Measurements from ENCODE around the gene GTSF1L.

The GTSF1L gene

GRCh38 chr20:43746344-43747137, 19.7 kb upstream of the GTSF1L start:
- no peak for DNase-seq (ENCODE audit: low read depth in 2 of 2)

DNA sequence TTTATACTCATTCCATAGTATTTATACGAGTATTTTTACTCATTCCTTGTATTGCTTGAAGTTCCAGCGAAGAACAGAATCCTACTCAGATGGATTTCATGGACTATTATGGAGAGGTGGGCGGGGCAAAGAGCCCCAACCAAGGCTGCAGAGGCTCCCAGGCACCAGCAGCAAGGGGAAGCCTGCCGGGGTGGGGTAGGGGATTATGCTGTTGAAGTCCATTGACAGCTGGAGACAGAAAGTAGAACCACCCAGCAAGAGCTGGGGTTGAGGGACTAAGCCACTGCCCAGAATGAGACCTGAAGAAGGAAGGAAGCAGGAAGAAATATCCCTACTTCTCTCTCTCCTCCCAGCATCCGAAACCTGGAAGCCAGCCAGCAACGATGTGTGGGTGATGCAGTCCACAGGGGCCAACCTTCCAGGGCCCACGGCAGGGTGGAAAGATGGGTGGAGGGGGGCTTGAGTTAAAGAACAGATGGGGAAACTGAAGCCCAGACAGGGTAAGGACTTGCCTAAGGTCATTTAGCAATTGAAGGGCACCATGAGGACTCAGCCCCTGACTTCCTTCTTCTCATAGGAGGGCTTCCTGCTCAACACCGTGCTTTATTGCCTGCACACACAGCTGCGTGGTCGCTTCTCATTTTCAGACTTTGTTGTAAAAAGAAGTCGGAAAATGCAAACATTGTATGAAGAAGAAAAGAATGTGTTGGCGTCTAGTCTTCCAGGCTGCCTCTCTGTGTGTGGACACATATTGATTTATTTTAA, 18.3 kb upstream of the GTSF1L start:
- DNase-seq (ENCODE audit: low read depth in 2 of 2) = no peak

DNA sequence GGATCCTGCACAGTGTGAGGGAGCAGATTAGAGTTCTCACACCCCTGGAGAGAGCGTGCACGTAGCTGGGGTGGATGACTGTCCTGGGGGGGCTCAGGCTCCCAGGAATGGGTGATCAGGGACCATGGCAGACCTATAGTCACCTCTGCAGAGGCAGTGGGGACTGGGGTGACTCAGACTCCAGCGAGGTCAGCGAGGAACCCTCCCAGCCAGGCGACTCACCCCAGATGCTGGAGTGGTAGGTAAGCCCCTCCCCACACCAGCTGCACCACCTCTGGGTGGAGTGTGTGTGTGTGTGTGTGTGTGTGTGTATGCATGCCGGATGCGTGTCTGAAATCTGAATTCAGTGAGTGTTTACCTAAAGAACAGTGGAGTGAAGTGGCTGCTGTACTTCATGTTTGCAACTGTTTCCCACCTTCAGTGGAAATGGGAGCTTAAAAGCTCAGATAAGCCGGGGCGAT, 17.4 kb upstream of the GTSF1L start:
- no peak for DNase-seq (ENCODE audit: low read depth in 2 of 2)

DNA sequence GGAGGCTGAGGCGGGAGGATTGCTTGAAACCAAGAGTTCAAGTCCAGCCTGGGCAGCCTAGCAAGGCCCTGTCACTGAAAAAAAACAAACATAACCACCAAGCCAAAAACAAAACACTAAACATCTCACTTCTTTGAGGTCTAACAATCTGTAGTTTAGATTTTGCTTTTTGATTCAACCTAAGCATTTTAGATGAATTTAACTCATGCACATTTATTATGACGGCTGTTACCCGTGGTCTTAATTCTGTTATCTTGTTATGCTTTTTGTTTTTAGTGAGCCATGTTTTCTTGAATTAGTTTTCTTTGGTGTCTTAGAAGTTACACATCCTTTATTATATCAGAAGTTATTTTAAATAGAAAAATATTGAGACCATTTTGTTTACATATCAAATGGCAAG, 13.8 kb upstream of the GTSF1L start:
- DNase-seq (ENCODE audit: low read depth in 2 of 2) = no peak

DNA sequence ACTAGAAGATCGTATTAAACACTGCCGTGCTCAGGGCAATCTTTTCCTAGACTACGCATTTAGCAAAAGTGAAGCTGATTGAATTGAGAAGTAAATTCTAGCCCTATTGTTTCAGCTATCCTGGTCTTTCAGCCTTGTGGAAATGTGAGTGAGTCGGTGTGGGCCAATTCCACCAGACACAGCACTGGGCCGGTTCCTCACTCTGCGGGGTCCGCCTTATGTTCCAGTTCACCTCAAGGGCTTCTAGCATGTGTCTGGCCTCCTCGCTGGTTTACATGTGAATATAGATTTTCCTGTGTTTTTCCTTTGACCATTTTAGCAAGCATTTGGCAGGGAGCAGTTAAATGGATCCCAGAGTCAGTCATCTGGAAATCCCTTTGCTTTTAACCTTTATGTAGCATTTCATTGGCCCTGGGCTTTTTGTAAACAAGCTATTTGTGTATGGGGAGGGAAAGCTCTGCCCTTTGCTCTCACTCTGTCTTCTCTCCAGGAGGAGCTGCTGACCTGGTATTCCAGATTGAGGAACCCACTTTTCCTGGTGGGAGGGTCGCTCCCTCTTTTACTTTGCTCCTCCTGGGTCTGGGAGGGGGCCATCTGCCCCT, 12.4 kb upstream of the GTSF1L start:
- no peak for DNase-seq (ENCODE audit: low read depth in 2 of 2)

DNA sequence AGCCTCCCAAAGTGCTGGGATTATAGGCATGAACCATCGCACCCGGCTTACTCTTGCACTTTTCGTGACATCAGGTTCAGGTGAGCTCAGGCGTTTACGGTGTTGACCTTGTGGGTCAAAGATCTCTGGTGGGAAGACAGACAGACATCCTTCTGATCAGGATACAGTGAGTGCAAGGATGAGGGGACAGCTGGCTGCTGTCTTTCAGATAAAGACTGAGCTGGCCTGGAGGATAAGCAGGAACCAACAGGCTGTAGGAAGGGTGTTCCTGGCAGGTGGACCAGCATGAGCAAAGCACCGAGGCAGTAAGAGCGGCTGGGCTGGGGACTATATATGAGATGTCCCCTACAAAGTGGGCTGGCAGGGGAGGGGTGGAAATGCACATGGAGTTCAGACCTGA, 11.1 kb upstream of the GTSF1L start:
- DNase-seq (ENCODE audit: low read depth in 2 of 2) = no peak

- no peak for DNase-seq (ENCODE audit: low read depth in 2 of 2)
These were observed 9.9 kb upstream of the GTSF1L start for GRCh38 chr20:43736588-43737158.

GRCh38 chr20:43731927-43732326, 5.1 kb upstream of the GTSF1L start:
- no peak for DNase-seq (ENCODE audit: low read depth in 2 of 2)

GRCh38 chr20:43731469-43731868, 4.7 kb upstream of the GTSF1L start:
- DNase-seq (ENCODE audit: low read depth in 2 of 2) = no peak

DNA sequence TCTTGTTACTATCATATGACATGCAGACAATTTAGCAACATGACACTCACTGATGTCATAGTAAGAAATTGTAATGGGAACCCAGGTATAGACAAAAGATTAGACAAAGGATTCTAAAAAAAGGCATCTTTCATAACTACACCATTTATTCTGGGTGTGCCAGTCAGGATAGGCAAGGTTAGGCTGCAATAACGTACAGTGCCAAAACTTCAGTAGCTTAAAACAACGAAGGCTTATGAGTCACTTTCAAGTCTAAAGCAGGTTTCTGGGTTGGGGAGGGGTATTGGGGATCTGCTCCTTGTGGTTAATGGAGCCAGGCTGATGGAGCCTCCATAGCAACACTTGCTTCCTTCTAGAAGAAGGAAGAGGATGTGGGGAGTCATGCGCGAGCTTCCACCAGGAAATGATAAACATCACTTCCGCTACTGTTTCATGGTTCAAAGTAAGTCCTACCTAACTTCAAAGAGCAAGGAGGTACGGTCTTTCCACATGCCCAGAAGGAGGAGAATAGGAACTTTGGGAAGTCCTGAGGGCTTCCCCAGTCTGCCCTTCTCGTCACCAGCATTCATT, 2.0 kb upstream of the GTSF1L start:
- no peak for DNase-seq (ENCODE audit: low read depth in 2 of 2)

GRCh38 chr20:43727980-43728590, 1.3 kb upstream of the GTSF1L start:
- DNase-seq (ENCODE audit: low read depth in 2 of 2) = no peak

GRCh38 chr20:43726333-43726732, 469 bp downstream of the GTSF1L start:
- DNase-seq (ENCODE audit: low read depth in 2 of 2) = no peak

GRCh38 chr20:43725666-43726065, 1.1 kb downstream of the GTSF1L start:
- no peak for DNase-seq (ENCODE audit: low read depth in 2 of 2)

GRCh38 chr20:43724383-43724782, 2.4 kb downstream of the GTSF1L start:
- no peak for DNase-seq (ENCODE audit: low read depth in 2 of 2)

DNA sequence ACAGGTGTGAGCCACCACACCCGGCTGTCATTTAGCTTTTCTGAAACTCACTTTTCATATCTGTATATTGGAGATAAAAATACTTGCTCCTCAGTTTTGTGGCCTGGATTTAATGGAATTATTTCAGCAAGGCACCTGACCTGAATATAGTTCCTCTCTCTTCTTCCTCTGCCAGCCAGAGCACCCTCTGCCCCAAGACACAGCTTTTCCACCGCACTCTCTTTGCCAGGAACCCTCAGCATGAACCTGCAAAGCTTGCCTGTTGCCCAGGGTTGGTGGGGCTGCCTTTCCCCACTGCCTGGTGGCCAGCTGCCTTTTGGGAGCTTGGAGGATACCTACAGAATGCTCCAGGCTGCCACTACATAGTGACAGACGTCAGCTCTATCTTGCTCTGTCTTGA, 3.1 kb downstream of the GTSF1L start:
- DNase-seq (ENCODE audit: low read depth in 2 of 2) = no peak

- DNase-seq (ENCODE audit: low read depth in 2 of 2) = no peak
These were observed 3.6 kb downstream of the GTSF1L start for GRCh38 chr20:43723186-43723585.

DNA sequence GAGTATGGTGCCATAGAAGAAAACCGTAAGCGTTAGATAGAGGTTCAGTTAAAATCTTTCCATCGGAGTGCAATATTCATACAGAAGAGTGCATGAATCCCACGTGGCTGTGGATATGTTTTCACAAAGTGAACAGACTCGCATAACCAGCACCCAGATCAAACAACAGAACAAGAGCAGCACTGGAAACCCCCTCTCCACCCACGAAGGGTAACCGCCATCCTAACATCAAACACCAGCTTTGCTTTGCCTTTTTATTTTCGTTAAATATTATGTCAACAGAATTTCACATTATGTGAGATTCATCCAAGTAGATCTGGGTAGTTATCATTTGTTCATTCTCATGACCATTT, 4.7 kb downstream of the GTSF1L start:
- peak in 1 of 2 donors; percentile 21 for DNase-seq (ENCODE audit: low read depth in 2 of 2)

- no peak for DNase-seq (ENCODE audit: low read depth in 2 of 2)
These were observed 5.2 kb downstream of the GTSF1L start for GRCh38 chr20:43721429-43722152.

GRCh38 chr20:43721097-43721428, 5.7 kb downstream of the GTSF1L start:
- no peak for DNase-seq (ENCODE audit: low read depth in 2 of 2)

GRCh38 chr20:43720007-43720406, 6.8 kb downstream of the GTSF1L start:
- DNase-seq (ENCODE audit: low read depth in 2 of 2) = no peak

- DNase-seq (ENCODE audit: low read depth in 2 of 2) = no peak
These were observed 9.2 kb downstream of the GTSF1L start for GRCh38 chr20:43717616-43717995.
